Measurements from ENCODE around the gene GRAMD4. TPM values are rescaled to one million over a fixed set of nuclear protein-coding genes. Genes with fewer than 3 reads are reported as not detected.

The GRAMD4 gene
- total RNA-seq, 1 experiment from 2014 or later = 29.0 TPM

DNA sequence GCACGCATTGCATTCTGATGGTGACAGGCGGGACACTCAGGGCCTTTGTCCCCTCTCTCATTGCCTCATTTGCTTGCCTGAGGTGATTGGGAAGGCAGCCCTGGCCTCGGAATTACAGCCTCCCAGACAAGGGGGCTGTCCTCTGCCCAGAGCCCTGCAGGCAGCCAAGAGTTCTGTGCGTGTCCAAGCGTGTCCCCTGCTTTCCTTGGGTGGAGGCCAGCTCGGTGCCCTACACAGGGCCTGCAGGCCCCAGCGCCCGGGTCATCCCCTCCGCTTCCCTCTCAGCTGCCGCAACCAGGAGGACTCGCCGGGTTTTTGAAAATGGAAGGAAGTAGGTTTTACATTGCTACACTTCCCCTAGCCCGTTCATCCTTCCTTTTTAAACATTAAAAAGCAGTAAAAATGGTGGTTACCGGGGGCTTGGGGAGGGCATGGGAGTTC is 1.9 kb downstream of the GRAMD4 start:
- no peak overlapping the region for H2AFZ ChIP-seq (ENCODE audit: low read length)
- H3K27me3 ChIP-seq (ENCODE audit: low read length) = no peaks in the 10 kb centered on the region
- no peaks in the 10 kb centered on the region for H3K9me3 ChIP-seq (ENCODE audit: low read length)
- H3K4me3 ChIP-seq (ENCODE audit: low read length) = no peak overlapping the region
- H3K9ac ChIP-seq (ENCODE audit: low read length) = no peak overlapping the region
- peaks cover 22% of the 10 kb centered on the region; the same call in 1 of the 2 replicates for H4K20me1 ChIP-seq (ENCODE audit: insufficient read depth, low read depth, low read length)
- no peak for DNase-seq
- H3K27ac ChIP-seq (ENCODE audit: low read length) = no peak overlapping the region
- no peaks in the 10 kb centered on the region for H3K9me2 ChIP-seq (replicated peaks; ENCODE audit: insufficient read depth, low read length)
- H3K4me2 ChIP-seq (ENCODE audit: low read depth, low read length, poor library complexity, severe bottlenecking) = no peak overlapping the region
- H3K79me2 ChIP-seq (ENCODE audit: low read length) = peaks cover 83% of the 10 kb centered on the region
- peaks cover 42% of the 10 kb centered on the region for H3K4me1 ChIP-seq (ENCODE audit: low read length)
- H3K36me3 ChIP-seq (ENCODE audit: insufficient read depth, low read length) = no peaks in the 10 kb centered on the region

DNA sequence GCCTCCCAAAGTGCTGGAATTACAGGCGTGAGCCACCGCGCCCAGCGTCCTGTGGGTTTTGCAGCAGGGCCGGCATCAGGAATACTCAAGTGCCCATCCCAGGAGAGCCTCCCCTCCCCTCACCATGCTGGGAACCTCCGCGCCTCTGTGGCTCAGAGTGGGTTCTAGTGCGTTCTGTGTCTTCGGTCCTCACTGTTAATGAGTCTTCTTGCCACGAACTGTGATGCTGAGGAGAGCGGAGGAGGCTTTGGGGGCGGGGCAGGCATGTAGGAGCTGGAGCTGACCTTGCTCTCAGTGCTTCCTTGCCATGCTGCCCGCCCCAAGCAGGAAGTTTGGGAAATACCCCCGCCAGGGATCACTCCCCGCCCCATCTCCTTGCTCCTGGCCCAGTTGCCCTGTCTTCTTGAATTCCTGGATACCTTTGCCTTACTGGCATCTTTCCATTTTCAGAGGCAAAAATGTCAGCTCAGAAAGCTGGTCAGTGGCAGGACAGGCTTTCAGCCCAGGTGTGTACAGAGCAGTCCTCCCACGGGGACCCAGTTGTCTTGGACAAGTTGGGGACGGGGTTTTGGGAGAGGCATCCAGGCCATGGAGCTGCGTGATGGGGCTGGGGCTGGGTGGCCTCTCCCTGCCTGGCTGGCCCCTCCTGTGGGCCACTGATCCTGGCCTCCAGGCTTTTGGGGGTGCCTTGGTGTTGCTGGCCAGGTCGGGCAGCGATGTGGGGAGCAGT is 5.1 kb downstream of the GRAMD4 start:
- no peak overlapping the region for H3K27ac ChIP-seq (ENCODE audit: low read length)
- DNase-seq = no peak
- H3K79me2 ChIP-seq (ENCODE audit: low read length) = peaks cover 51% of the 10 kb centered on the region
- peaks cover 17% of the 10 kb centered on the region; the same call in 1 of the 2 replicates for H4K20me1 ChIP-seq (ENCODE audit: insufficient read depth, low read depth, low read length)
- H3K9me2 ChIP-seq (replicated peaks; ENCODE audit: insufficient read depth, low read length) = no peaks in the 10 kb centered on the region
- H3K9ac ChIP-seq (ENCODE audit: low read length) = no peak overlapping the region
- peaks cover 18% of the 10 kb centered on the region for H3K4me1 ChIP-seq (ENCODE audit: low read length)
- H2AFZ ChIP-seq (ENCODE audit: low read length) = no peak overlapping the region
- H3K27me3 ChIP-seq (ENCODE audit: low read length) = no peaks in the 10 kb centered on the region
- H3K4me2 ChIP-seq (ENCODE audit: low read depth, low read length, poor library complexity, severe bottlenecking) = no peak overlapping the region
- no peak overlapping the region for H3K4me3 ChIP-seq (ENCODE audit: low read length)
- no peaks in the 10 kb centered on the region for H3K9me3 ChIP-seq (ENCODE audit: low read length)
- H3K36me3 ChIP-seq (ENCODE audit: insufficient read depth, low read length) = no peaks in the 10 kb centered on the region

DNA sequence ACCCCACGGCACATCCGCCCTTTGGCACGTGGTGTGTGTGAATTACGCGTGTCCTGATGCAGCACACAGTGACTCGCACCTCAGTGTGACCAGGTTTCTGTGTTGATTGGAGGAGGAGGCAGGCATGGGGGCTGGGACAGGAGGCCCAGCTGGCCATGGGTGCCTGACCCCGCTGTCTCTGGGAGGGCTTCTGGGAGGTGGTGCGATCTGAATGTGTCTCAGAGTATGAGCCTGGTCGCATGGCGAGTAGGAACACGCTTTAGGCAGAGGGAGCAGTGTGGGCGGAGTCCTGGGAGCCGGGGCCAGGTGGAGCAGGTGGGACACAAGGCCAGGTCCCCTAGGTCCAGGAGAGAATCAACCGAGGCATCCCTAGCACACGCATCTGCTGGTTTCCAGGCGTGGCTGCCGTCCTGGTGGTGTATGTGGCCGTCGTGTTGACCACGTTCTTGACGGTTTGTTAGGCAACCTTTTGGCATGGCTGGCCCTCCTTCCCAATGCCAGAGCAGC is 5.7 kb downstream of the GRAMD4 start:
- peaks cover 17% of the 10 kb centered on the region; the same call in 1 of the 2 replicates for H4K20me1 ChIP-seq (ENCODE audit: insufficient read depth, low read depth, low read length)
- H3K9me3 ChIP-seq (ENCODE audit: low read length) = no peaks in the 10 kb centered on the region
- no peaks in the 10 kb centered on the region for H3K36me3 ChIP-seq (ENCODE audit: insufficient read depth, low read length)
- peaks cover 46% of the 10 kb centered on the region for H3K79me2 ChIP-seq (ENCODE audit: low read length)
- H3K27ac ChIP-seq (ENCODE audit: low read length) = no peak overlapping the region
- H3K27me3 ChIP-seq (ENCODE audit: low read length) = no peaks in the 10 kb centered on the region
- no peak for DNase-seq
- H2AFZ ChIP-seq (ENCODE audit: low read length) = no peak overlapping the region
- H3K9me2 ChIP-seq (replicated peaks; ENCODE audit: insufficient read depth, low read length) = no peaks in the 10 kb centered on the region
- H3K4me3 ChIP-seq (ENCODE audit: low read length) = no peak overlapping the region
- H3K4me2 ChIP-seq (ENCODE audit: low read depth, low read length, poor library complexity, severe bottlenecking) = no peak overlapping the region
- peaks cover 18% of the 10 kb centered on the region for H3K4me1 ChIP-seq (ENCODE audit: low read length)
- H3K9ac ChIP-seq (ENCODE audit: low read length) = no peak overlapping the region

- Histone ChIP-seq H3K4me1 (ENCODE audit: low read length) (peaks cover 18% of the 10 kb centered on the region), H3K4me3 (ENCODE audit: low read length) (no peak overlapping the region), H3K27me3 (ENCODE audit: low read length) (no peaks in the 10 kb centered on the region), H3K9ac (ENCODE audit: low read length) (no peak overlapping the region), H4K20me1 (ENCODE audit: insufficient read depth, low read depth, low read length) (peaks cover 17% of the 10 kb centered on the region; the same call in 1 of the 2 replicates), H3K79me2 (ENCODE audit: low read length) (peaks cover 43% of the 10 kb centered on the region), H3K27ac (ENCODE audit: low read length) (no peak overlapping the region), H3K4me2 (ENCODE audit: low read depth, low read length, poor library complexity, severe bottlenecking) (no peak overlapping the region), H3K9me3 (ENCODE audit: low read length) (no peaks in the 10 kb centered on the region), H3K9me2 (replicated peaks; ENCODE audit: insufficient read depth, low read length) (no peaks in the 10 kb centered on the region), H3K36me3 (ENCODE audit: insufficient read depth, low read length) (no peaks in the 10 kb centered on the region), H2AFZ (ENCODE audit: low read length) (no peak overlapping the region)
- no peak for DNase-seq
Observed at GRCh38 chr22:46626356-46626755, 6.2 kb downstream of the GRAMD4 start.

DNA sequence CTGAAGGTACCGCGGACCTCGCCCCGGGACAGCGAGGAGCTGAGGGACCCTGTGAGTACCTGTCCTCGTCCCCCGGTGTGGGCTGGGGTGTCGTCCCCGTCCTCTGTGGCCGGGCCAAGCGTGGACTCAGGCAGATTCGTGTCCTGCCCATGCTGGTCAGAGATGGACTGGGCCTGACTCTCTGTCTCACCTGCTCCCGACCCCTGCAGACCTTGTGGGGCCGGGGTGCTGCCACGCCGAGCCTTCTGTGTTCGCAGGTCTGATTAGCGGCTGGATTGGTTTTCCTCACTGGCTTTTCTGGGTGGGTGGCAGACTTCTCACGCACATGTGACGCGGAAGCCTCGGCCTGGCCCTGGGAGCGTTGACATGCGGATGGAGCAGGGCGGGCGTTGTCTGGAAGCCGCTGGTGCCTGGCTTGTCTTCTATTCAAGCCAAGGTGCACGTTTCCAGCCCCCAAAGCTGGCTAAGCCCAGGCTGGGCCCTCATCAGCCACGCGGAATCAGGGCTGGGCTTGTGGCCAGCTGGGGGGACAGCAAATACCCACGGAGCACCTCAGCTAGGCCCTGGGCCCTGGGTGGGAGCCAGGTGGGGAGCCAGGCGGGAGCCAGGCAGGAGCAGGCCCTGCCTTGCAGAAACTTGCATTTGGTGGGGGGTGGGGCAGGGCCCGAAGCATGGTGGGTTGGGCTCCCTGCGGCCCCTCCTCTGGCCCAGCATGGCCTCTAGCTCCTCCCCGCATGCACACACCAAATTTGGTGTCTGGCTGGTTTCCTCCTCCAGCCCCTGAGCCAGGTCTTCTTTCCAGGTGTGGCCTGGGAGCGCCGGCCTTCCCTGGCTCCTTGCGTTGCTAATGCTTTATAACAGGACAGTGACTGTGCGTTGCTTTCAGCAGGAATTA is 7.0 kb downstream of the GRAMD4 start:
- Histone ChIP-seq H3K79me2 (ENCODE audit: low read length) (peaks cover 37% of the 10 kb centered on the region), H3K27ac (ENCODE audit: low read length) (no peak overlapping the region), H3K4me2 (ENCODE audit: low read depth, low read length, poor library complexity, severe bottlenecking) (no peak overlapping the region), H3K27me3 (ENCODE audit: low read length) (no peaks in the 10 kb centered on the region), H2AFZ (ENCODE audit: low read length) (no peak overlapping the region), H3K4me1 (ENCODE audit: low read length) (peaks cover 18% of the 10 kb centered on the region), H3K4me3 (ENCODE audit: low read length) (no peak overlapping the region), H4K20me1 (ENCODE audit: insufficient read depth, low read depth, low read length) (peaks cover 17% of the 10 kb centered on the region; the same call in 1 of the 2 replicates), H3K9me3 (ENCODE audit: low read length) (no peaks in the 10 kb centered on the region), H3K36me3 (ENCODE audit: insufficient read depth, low read length) (no peaks in the 10 kb centered on the region), H3K9ac (ENCODE audit: low read length) (no peak overlapping the region), H3K9me2 (replicated peaks; ENCODE audit: insufficient read depth, low read length) (no peaks in the 10 kb centered on the region)
- peak; percentile 56 for DNase-seq

GRCh38 chr22:46627806-46628482 is 7.8 kb downstream of the GRAMD4 start:
- Histone ChIP-seq H3K79me2 (ENCODE audit: low read length) (peaks cover 32% of the 10 kb centered on the region), H4K20me1 (ENCODE audit: insufficient read depth, low read depth, low read length) (peaks cover 19% of the 10 kb centered on the region; the same call in 1 of the 2 replicates), H3K4me3 (ENCODE audit: low read length) (no peak overlapping the region), H3K9ac (ENCODE audit: low read length) (no peak overlapping the region), H3K27ac (ENCODE audit: low read length) (no peak overlapping the region), H3K4me1 (ENCODE audit: low read length) (peaks cover 17% of the 10 kb centered on the region), H3K4me2 (ENCODE audit: low read depth, low read length, poor library complexity, severe bottlenecking) (no peak overlapping the region), H3K9me3 (ENCODE audit: low read length) (no peaks in the 10 kb centered on the region), H3K27me3 (ENCODE audit: low read length) (no peaks in the 10 kb centered on the region), H3K36me3 (ENCODE audit: insufficient read depth, low read length) (no peaks in the 10 kb centered on the region), H3K9me2 (replicated peaks; ENCODE audit: insufficient read depth, low read length) (no peaks in the 10 kb centered on the region), H2AFZ (ENCODE audit: low read length) (no peak overlapping the region)
- no peak for DNase-seq

DNA sequence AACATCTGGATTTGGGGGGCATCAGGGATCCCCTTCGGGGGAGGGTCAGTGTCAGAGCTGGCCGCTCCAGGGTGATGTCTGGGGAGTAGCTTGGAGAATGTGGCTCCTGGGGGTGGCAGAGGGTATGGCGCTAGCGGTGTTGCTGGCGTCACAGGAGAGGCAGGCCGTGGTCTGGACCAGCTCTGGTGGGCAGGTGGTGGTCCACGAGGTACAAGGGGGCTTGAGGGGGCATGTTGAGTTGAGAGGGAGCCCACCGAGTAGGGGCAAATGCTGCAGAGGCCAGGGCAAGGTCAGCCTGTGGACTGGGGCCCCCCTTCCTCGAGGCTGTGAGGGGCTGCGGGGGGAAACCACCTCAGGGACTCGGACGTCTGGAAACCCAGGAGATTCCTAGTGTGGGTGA is 8.6 kb downstream of the GRAMD4 start:
- Histone ChIP-seq H3K36me3 (ENCODE audit: insufficient read depth, low read length) (no peaks in the 10 kb centered on the region), H3K79me2 (ENCODE audit: low read length) (peaks cover 24% of the 10 kb centered on the region), H3K4me1 (ENCODE audit: low read length) (peaks cover 9% of the 10 kb centered on the region), H3K27ac (ENCODE audit: low read length) (no peak overlapping the region), H3K4me2 (ENCODE audit: low read depth, low read length, poor library complexity, severe bottlenecking) (no peak overlapping the region), H4K20me1 (ENCODE audit: insufficient read depth, low read depth, low read length) (peaks cover 19% of the 10 kb centered on the region; the same call in 1 of the 2 replicates), H3K9me3 (ENCODE audit: low read length) (no peaks in the 10 kb centered on the region), H3K9ac (ENCODE audit: low read length) (no peak overlapping the region), H3K9me2 (replicated peaks; ENCODE audit: insufficient read depth, low read length) (no peaks in the 10 kb centered on the region), H3K4me3 (ENCODE audit: low read length) (no peak overlapping the region), H3K27me3 (ENCODE audit: low read length) (no peaks in the 10 kb centered on the region), H2AFZ (ENCODE audit: low read length) (no peak overlapping the region)
- DNase-seq = no peak
